K562 (cell line): ENCODE results near the gene MAN1A1. TPM values are rescaled to one million over a fixed set of nuclear protein-coding genes. Genes with fewer than 3 reads are reported as not detected.
A peak's percentile ranks its signal among the peaks of the same experiment; 100 is the strongest.

ENCODE experiments used
- CBFB ChIP-seq: sonication (generic); formaldehyde crosslinking; IDR thresholded peaks from 2 replicates; pipeline ENCODE4 v1.4.0; 2020; ENCODE audit warnings: mild to moderate bottlenecking, missing genetic modification reagents
- HDAC1 ChIP-seq, 2 experiments: fragments of 450-650 bp; IDR thresholded peaks; 2 replicates each; pipeline ENCODE4 v1.6.1; 2016 to 2017; ENCODE audit warnings: inconsistent platforms in 1 of 2, mild to moderate bottlenecking in 1 of 2, moderate library complexity in 1 of 2
- KLF10 ChIP-seq: fragments of 250-450 bp; sonication (Bioruptor Pico); IDR thresholded peaks from 2 replicates; pipeline ENCODE4 v1.6.1; 2021; ENCODE audit warnings: matching md5 sums
- MAFF ChIP-seq: IDR thresholded peaks from 2 replicates; pipeline ENCODE4 v1.6.1; 2012; ENCODE audit warnings: low read length, improper control_type of control experiment
- MCM7 ChIP-seq, 2 experiments: fragments of 450-650 bp; IDR thresholded peaks; 2 replicates each; pipeline ENCODE4 v1.6.1; 2016 to 2018
- MEF2A ChIP-seq: IDR thresholded peaks from 2 replicates; pipeline ENCODE4 v1.6.1; 2011; ENCODE audit warnings: low read depth, mild to moderate bottlenecking, low read length, moderate library complexity; ENCODE audit not compliant: control insufficient read depth
- MIER1 ChIP-seq: fragments of 450-650 bp; IDR thresholded peaks from 2 replicates; pipeline ENCODE4 v1.6.1; 2016; ENCODE audit warnings: antibody characterized with exemption, mild to moderate bottlenecking, low read depth
- NONO ChIP-seq, 2 experiments: fragments of 200-400 bp in 1 of 2; fragments of 450-650 bp in 1 of 2; formaldehyde crosslinking in 1 of 2; IDR thresholded peaks; 2 replicates each; pipeline ENCODE4 v1.6.1; 2017; ENCODE audit warnings: low read depth in 2 of 2, mild to moderate bottlenecking in 2 of 2, moderate library complexity in 2 of 2, low read length in 1 of 2
- NRF1 ChIP-seq, 2 experiments: fragments of 450-650 bp; IDR thresholded peaks in 1 of 2; conservative IDR thresholded peaks in 1 of 2; 2 replicates each; pipeline ENCODE4 v1.6.1; 2014; ENCODE audit warnings: mild to moderate bottlenecking in 2 of 2
- POLR2A ChIP-seq: fragments of 450-650 bp; conservative IDR thresholded peaks from 2 replicates; pipeline ENCODE4 v1.6.1; 2016
- POLR2H ChIP-seq: IDR thresholded peaks from 2 replicates; pipeline ENCODE4 v1.6.1; 2016; ENCODE audit warnings: missing genetic modification characterization, low read depth, mild to moderate bottlenecking, control low read depth, missing compliant biosample characterization, moderate library complexity
- PTBP1 ChIP-seq: fragments of 200-400 bp; formaldehyde crosslinking; IDR thresholded peaks from 2 replicates; pipeline ENCODE4 v1.6.1; 2017; ENCODE audit warnings: low read depth, low read length
- RUNX1 ChIP-seq: sonication (generic); IDR thresholded peaks from 2 replicates; pipeline ENCODE4 v1.6.1; 2016; ENCODE audit warnings: antibody characterized with exemption, low read depth
- SMAD3 ChIP-seq: fragments of 450-650 bp; formaldehyde crosslinking; conservative IDR thresholded peaks from 2 replicates; pipeline ENCODE4 v1.4.0; 2020; ENCODE audit warnings: mild to moderate bottlenecking
- ZNF41 ChIP-seq: fragments of 250-450 bp; sonication (Bioruptor Pico); conservative IDR thresholded peaks from 2 replicates; pipeline ENCODE4 v1.4.0; 2020; ENCODE audit warnings: mild to moderate bottlenecking
- ZNF431 ChIP-seq: sonication (generic); formaldehyde crosslinking; IDR thresholded peaks from 2 replicates; pipeline ENCODE4 v1.8.0; 2022; ENCODE audit warnings: mild to moderate bottlenecking, missing genetic modification reagents
- ZNF696 ChIP-seq: fragments of 250-450 bp; sonication (Bioruptor Pico); conservative IDR thresholded peaks from 2 replicates; pipeline ENCODE4 v1.4.0; 2020; ENCODE audit warnings: mild to moderate bottlenecking, moderate library complexity
- polyA plus RNA-seq, 8 experiments: library from polyadenylated mRNA; depleted of rRNA in 4 of 8; stranded (reverse) in 5 of 8; unstranded in 3 of 8; fragments of >200 nt; fragmentation: Nextera tagmentation in 2 of 8; fragmentation: Illumina TruSeq in 1 of 8; extraction: Ambion mirVana in 2 of 8; extraction: Trizol in 1 of 8; gene quantifications; 2 replicates each; pipeline versions ENCODE4 v1.2.1 to v1.2.3, GENCODE V29; 2011 to 2014; ENCODE audit warnings: inconsistent platforms in 1 of 8, missing spikeins in 1 of 8
- total RNA-seq, 7 experiments: library from RNA; depleted of rRNA in 6 of 7; stranded (reverse); fragments of >200 nt in 6 of 7; fragmentation: Illumina TruSeq in 2 of 7; extraction: Trizol in 2 of 7; gene quantifications; 2 replicates each; pipeline versions ENCODE4 v1.2.1 to v1.2.3, GENCODE V29; 2011 to 2021; ENCODE audit warnings: low replicate concordance in 1 of 7
- TF ChIP-seq, protein P1 (sequence below): fragments of 250-450 bp; sonication (Bioruptor Pico); IDR thresholded peaks from 2 replicates; pipeline ENCODE4 v1.8.0; 2022; ENCODE audit warnings: moderate library complexity, mild to moderate bottlenecking, inconsistent platforms
- TF ChIP-seq, protein P2 (sequence below): fragments of 250-450 bp; sonication (Bioruptor Pico); IDR thresholded peaks from 2 replicates; pipeline ENCODE4 v1.4.0; 2020
- TF ChIP-seq, protein P3 (sequence below): fragments of 250-450 bp; sonication (Bioruptor Pico); IDR thresholded peaks from 2 replicates; pipeline ENCODE4 v1.4.0; 2020
- TF ChIP-seq, protein P4 (sequence below): sonication (generic); formaldehyde crosslinking; IDR thresholded peaks from 2 replicates; pipeline ENCODE4 v1.9.0; 2022; ENCODE audit warnings: mild to moderate bottlenecking, missing genetic modification reagents

The MAN1A1 gene
- total and polyA plus RNA-seq, 9 of the 15 experiments (the other 6 are each of a cell fraction or from before 2014, with no cell fraction given): 24.5 to 78.4 (median 59.7) TPM

DNA sequence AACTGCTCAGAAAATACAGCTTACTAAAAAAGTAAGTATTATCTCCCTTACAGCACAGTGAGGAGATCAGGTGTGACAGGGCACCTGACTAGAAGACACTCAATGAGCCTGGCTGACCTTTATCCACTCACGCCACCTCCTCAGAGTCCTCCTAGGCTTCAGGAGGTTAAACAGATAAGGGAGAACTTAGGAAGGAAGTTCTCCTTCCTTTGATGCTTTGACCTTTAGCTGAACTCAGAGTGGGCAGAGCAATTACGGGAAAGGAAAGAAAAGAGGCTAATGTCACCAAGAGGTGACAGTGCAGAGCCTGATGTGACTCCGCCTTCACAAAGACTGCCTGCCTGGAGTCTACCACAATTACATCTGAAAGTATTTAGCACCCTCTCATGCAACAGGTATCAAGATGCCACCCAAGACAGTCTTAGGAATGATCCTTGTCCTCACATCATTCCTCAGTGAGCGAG is 36.7 kb downstream of the MAN1A1 start (continued):
- TF ChIP-seq, protein P1, sequence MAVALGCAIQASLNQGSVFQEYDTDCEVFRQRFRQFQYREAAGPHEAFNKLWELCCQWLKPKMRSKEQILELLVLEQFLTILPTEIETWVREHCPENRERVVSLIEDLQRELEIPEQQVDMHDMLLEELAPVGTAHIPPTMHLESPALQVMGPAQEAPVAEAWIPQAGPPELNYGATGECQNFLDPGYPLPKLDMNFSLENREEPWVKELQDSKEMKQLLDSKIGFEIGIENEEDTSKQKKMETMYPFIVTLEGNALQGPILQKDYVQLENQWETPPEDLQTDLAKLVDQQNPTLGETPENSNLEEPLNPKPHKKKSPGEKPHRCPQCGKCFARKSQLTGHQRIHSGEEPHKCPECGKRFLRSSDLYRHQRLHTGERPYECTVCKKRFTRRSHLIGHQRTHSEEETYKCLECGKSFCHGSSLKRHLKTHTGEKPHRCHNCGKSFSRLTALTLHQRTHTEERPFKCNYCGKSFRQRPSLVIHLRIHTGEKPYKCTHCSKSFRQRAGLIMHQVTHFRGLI: no peak
- TF ChIP-seq SMAD3 (CRISPR knock-in tag) (no peak), POLR2H (no peak), ZNF41 (no peak), ZNF431 (CRISPR knock-in tag) (no peak), HDAC1 (IDR thresholded peaks at IDR 0.05) (peak in 1 of 2 experiments; percentile 84; a peak in 3 of 4 replicates), KLF10 (CRISPR knock-in tag) (no peak), CBFB (CRISPR knock-in tag) (no peak), NONO (IDR thresholded peaks at IDR 0.05; ENCODE audit: low read depth in 2 of 2, low read length in 1 of 2) (no peak), MIER1 (no peak), ZNF696 (no peak), MCM7 (IDR thresholded peaks at IDR 0.05) (no peak), MAFF (no peak), RUNX1 (no peak), POLR2A (no peak), MEF2A (peak; percentile 56), PTBP1 (no peak), NRF1 (conservative IDR thresholded peaks at IDR 0.05 in 1 of 2, IDR thresholded peaks at IDR 0.05 in 1 of 2) (peak; percentile 46 to 52)
- TF ChIP-seq, protein P2, sequence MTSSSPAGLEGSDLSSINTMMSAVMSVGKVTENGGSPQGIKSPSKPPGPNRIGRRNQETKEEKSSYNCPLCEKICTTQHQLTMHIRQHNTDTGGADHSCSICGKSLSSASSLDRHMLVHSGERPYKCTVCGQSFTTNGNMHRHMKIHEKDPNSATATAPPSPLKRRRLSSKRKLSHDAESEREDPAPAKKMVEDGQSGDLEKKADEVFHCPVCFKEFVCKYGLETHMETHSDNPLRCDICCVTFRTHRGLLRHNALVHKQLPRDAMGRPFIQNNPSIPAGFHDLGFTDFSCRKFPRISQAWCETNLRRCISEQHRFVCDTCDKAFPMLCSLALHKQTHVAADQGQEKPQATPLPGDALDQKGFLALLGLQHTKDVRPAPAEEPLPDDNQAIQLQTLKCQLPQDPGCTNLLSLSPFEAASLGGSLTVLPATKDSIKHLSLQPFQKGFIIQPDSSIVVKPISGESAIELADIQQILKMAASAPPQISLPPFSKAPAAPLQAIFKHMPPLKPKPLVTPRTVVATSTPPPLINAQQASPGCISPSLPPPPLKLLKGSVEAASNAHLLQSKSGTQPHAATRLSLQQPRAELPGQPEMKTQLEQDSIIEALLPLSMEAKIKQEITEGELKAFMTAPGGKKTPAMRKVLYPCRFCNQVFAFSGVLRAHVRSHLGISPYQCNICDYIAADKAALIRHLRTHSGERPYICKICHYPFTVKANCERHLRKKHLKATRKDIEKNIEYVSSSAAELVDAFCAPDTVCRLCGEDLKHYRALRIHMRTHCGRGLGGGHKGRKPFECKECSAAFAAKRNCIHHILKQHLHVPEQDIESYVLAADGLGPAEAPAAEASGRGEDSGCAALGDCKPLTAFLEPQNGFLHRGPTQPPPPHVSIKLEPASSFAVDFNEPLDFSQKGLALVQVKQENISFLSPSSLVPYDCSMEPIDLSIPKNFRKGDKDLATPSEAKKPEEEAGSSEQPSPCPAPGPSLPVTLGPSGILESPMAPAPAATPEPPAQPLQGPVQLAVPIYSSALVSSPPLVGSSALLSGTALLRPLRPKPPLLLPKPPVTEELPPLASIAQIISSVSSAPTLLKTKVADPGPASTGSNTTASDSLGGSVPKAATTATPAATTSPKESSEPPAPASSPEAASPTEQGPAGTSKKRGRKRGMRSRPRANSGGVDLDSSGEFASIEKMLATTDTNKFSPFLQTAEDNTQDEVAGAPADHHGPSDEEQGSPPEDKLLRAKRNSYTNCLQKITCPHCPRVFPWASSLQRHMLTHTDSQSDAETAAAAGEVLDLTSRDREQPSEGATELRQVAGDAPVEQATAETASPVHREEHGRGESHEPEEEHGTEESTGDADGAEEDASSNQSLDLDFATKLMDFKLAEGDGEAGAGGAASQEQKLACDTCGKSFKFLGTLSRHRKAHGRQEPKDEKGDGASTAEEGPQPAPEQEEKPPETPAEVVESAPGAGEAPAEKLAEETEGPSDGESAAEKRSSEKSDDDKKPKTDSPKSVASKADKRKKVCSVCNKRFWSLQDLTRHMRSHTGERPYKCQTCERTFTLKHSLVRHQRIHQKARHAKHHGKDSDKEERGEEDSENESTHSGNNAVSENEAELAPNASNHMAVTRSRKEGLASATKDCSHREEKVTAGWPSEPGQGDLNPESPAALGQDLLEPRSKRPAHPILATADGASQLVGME (CRISPR knock-in tag): no peak
- TF ChIP-seq, protein P3, sequence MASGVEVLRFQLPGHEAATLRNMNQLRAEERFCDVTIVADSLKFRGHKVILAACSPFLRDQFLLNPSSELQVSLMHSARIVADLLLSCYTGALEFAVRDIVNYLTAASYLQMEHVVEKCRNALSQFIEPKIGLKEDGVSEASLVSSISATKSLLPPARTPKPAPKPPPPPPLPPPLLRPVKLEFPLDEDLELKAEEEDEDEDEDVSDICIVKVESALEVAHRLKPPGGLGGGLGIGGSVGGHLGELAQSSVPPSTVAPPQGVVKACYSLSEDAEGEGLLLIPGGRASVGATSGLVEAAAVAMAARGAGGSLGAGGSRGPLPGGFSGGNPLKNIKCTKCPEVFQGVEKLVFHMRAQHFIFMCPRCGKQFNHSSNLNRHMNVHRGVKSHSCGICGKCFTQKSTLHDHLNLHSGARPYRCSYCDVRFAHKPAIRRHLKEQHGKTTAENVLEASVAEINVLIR (CRISPR knock-in tag): no peak
- TF ChIP-seq, protein P4, sequence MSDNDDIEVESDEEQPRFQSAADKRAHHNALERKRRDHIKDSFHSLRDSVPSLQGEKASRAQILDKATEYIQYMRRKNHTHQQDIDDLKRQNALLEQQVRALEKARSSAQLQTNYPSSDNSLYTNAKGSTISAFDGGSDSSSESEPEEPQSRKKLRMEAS (CRISPR knock-in tag): no peak
